Vagina (tissue), 2 donors: Measurements from ENCODE around the gene CPT1C.

Experiments used
- POLR2A ChIP-seq, 2 donors: fragments of 450-650 bp; IDR thresholded peaks; one replicate each; pipeline ENCODE4 v1.6.1; 2017; ENCODE audit warnings: antibody characterized with exemption in 2 of 2, mild to moderate bottlenecking in 2 of 2, moderate library complexity in 2 of 2
- POLR2AphosphoS5 ChIP-seq, 2 donors: sonication (generic); formaldehyde crosslinking; IDR thresholded peaks; one replicate each; pipeline ENCODE4 v1.9.0; 2017; ENCODE audit warnings: antibody characterized with exemption in 2 of 2, mild to moderate bottlenecking in 2 of 2, low read depth in 1 of 2; ENCODE audit not compliant: insufficient read depth in 1 of 2
- TF ChIP-seq, protein P1 (sequence below), 3 experiments: fragments of 450-650 bp in 2 of 3; fragments of 200-600 bp in 1 of 3; sonication (generic) in 1 of 3; IDR thresholded peaks; one replicate each; pipeline ENCODE4 v1.5.1; 2017 to 2019; ENCODE audit warnings: antibody characterized with exemption in 3 of 3, mild to moderate bottlenecking in 2 of 3, moderate library complexity in 2 of 3

DNA sequence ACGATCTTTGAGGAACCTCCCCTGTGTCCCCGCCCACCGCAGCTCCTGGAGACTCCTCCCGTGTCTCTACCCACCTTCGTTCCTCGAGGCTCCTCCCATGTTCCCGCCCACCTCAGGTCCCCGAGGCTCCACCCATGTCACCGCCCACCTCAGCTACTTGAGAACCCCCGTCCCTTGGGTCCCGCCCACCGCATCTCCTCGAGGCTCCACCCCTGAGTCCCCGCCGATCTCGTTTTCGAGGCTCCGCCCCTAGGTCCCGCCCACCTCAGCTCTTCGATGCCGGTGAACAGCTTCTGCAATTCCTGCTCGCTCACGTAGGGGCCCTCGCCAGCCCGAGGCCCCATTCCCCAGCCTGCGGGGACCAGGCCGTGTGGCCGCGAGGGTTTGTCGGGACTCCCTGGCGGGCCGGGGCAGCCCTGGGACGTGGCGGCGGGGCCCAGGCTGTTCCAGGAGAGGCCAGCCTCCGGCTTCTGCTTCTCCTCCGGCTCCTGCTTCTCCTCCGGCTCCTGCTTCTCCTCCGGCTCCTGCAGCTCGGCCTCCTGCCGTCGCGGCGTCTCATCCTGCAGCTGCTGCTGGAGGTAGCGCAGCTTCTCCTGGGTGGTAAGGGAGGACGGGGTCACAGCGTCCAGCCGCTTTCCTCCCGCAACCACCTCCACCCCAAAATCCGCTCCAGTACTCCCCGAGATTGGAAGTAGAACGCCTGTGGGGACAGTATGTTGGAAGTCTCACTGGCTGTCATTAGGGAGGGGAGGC lies 55.5 kb downstream of the CPT1C start:
- TF ChIP-seq POLR2A (IDR thresholded peaks at IDR 0.05) (no peak), POLR2AphosphoS5 (IDR thresholded peaks at IDR 0.05; ENCODE audit: insufficient read depth in 1 of 2, low read depth in 1 of 2) (no peak)
- TF ChIP-seq, protein P1, sequence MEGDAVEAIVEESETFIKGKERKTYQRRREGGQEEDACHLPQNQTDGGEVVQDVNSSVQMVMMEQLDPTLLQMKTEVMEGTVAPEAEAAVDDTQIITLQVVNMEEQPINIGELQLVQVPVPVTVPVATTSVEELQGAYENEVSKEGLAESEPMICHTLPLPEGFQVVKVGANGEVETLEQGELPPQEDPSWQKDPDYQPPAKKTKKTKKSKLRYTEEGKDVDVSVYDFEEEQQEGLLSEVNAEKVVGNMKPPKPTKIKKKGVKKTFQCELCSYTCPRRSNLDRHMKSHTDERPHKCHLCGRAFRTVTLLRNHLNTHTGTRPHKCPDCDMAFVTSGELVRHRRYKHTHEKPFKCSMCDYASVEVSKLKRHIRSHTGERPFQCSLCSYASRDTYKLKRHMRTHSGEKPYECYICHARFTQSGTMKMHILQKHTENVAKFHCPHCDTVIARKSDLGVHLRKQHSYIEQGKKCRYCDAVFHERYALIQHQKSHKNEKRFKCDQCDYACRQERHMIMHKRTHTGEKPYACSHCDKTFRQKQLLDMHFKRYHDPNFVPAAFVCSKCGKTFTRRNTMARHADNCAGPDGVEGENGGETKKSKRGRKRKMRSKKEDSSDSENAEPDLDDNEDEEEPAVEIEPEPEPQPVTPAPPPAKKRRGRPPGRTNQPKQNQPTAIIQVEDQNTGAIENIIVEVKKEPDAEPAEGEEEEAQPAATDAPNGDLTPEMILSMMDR (IDR thresholded peaks at IDR 0.05): no peak
